Testis (tissue), 2 donors: Measurements from ENCODE around the gene LY6G6D.
A peak's percentile ranks its signal among the peaks of the same experiment; 100 is the strongest.

Source experiments
- CTCF ChIP-seq, 3 experiments: fragments of 450-650 bp in 2 of 3; fragments of 200-600 bp in 1 of 3; sonication (generic) in 1 of 3; IDR thresholded peaks; one replicate each; pipeline ENCODE4 v1.5.1; 2016 to 2019; ENCODE audit warnings: antibody characterized with exemption in 3 of 3, mild to moderate bottlenecking in 2 of 3, moderate library complexity in 1 of 3
- POLR2A ChIP-seq: fragments of 450-650 bp; IDR thresholded peaks from one replicate; pipeline ENCODE4 v1.6.1; 2017; ENCODE audit warnings: antibody characterized with exemption, mild to moderate bottlenecking, moderate library complexity

- TF ChIP-seq CTCF (IDR thresholded peaks at IDR 0.05): peak; percentile 2 to 72 (median 51)
- no peak for TF ChIP-seq POLR2A
These were observed 14.4 kb downstream of the LY6G6D start for GRCh38 chr6:31729515-31729978.
